NCI-H82 treated with DMSO at 0.1 percent for 48 hours (cell line): ENCODE measurements around the gene TSHZ1.

Experiments used
- DNase-seq: peaks from one replicate; lab custom pipeline; 2025; ENCODE audit not compliant: unreplicated experiment; lab: John Stamatoyannopoulos, UW

Gene TSHZ1

GRCh38 chr18:75220551-75221355 is 10.2 kb downstream of the TSHZ1 start:
- no peak for DNase-seq

GRCh38 chr18:75221397-75221796 is 10.8 kb downstream of the TSHZ1 start:
- no peak for DNase-seq

GRCh38 chr18:75221897-75222296 is 11.3 kb downstream of the TSHZ1 start:
- no peak for DNase-seq

GRCh38 chr18:75222407-75222806 is 11.8 kb downstream of the TSHZ1 start:
- no peak for DNase-seq

DNA sequence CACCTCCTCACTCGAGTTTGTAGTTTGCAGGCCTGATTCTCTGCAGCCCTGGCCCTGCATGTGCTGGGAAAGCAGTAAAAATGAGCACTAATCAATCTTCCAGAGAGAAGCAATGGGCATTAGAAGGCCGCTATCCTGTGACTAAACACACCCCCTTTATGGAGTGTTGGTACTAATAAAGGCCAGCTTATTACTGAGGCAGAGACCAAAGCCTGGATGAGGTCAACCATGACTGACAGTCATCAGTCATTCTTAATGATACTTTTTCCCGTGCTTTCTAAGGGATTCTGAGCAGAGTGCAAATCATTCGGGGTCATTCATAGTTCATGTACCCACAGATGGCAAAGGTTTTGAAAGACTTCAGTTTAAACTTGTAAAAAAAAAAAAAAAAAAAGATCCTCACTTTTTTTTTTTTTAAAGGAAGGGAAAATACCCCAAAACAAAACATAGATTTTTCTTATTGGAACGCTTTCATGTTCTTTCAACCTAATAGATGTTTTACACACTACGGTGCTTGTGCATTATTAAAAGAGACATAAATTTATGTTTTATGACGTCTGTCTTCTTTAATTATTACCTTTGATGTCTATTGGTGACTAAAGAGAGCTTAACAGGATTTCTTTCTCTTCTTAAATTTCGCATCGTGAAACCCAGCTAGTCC is 13.2 kb downstream of the TSHZ1 start:
- DNase-seq, result peak; percentile 10

GRCh38 chr18:75226286-75226955 is 15.8 kb downstream of the TSHZ1 start:
- DNase-seq, result no peak

- DNase-seq, result no peak
Observed at GRCh38 chr18:75226956-75227316, 16.3 kb downstream of the TSHZ1 start.

DNA sequence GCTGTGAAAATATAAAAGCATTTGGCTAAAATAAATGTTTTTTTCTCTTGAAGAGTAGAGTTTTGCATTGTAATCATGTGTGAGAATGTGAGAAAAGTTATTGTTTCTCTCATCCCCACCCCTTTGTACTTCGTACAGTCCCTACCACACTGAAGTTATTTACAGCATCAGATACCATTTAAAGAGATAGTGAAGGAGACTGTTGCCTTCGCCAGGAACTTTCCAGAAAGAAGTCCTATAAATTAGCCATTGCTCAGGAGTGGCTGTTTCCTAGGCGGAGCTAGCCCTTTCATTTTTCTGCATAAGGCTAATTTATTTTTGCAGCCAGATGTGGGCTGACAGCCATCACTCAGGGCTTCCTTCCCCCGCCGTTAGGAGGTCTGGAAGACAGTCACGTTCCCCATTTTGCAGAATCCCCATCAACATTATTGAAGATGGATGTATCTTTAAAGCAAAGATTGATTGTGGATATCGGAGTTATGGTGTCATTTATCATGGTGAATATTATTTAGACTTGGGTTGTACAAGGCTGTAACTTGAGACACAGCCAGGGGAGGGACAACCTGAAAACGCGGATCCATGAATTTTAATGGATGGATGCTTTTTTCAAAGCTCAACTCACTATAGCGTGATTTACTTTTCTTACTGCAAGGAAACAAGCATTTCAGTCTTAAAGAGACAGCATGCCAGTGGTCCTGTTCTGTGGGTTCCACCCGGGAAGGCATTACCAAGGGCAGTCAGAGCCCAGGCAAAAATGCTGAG is 17.1 kb downstream of the TSHZ1 start:
- DNase-seq, result no peak

GRCh38 chr18:75228967-75229366 is 18.4 kb downstream of the TSHZ1 start:
- no peak for DNase-seq

DNA sequence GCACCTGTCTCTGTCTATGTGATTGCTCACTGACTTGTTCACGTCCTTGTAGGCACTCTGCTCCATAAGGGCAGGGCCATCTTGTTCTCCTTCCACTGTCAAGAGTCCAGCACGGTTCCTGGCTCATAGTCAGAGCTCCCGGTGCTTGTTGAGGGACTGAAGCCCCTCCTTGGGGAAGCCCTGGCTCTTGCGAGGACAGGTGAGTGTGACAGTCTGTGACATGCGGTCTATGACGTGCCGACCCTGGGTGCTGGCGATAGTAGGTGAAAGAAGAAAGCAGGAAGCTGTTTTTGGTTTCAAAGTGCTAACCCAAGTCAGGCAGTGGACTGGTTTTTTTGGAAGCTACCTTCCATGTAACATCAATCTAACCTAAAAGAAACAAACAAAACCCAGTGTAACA is 18.8 kb downstream of the TSHZ1 start:
- no peak for DNase-seq

DNA sequence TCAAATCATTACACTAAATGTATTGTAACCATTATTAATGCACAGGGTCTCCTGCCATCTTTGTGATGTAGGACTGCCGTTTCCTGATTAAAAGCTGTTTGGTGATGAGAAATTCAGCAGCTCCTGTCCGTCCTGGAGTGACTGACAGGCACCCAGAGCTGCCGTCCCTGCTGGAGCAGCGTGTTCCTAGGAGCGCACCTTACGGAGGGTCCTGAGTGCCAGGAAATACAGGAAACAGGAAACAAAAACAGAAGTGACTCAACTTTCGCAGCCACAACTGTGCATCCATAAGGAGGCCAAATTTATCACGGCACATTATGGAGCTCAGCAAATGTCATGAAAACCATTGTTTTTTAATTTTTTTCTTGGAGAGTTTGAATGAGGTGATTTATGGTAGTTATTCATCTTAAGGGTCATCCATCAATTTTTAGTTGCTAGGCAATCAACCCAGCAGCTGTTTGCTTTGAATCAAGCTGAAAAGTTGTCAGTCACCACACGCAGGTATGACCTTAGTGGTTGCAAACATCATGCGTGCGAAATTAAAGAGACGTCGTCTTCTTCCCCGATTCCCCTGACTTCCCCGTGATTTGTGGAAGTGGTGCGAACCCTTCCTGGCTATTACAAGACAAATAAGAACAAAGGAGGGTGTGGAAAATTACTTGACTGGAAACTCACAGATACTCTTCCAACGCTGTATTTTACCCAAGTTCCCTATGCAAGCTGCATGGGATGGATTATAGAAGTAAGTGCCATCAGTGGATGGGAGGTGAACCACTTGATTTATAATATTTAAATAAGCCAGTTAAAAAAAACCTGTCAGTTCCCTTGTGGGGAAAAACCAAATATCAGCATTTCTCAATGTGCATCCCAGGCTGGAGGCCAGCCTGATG is 19.8 kb downstream of the TSHZ1 start:
- DNase-seq, result no peak

- DNase-seq, result no peak
Observed at GRCh38 chr18:75231053-75231406, 20.4 kb downstream of the TSHZ1 start.

GRCh38 chr18:75234901-75235300 is 24.3 kb downstream of the TSHZ1 start:
- DNase-seq, result no peak

DNA sequence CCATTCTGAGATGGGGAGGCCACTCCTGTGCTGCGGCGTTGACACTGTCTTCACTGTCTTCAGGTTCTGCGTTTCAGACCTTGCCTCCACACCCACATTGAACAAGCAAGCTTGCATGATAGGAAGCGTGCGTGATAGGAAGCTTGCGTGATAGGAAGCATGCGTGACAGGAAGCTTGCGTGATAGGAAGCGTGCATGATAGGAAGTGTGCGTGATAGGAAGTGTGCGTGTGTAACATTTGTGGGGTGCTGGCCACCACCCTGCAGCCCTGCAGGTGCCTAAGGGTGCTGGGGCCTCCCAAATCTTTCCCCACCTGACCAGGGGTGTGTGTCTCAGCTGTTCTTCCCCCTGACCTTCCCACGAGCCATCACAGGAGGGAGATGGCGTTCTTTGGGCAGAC is 25.3 kb downstream of the TSHZ1 start:
- DNase-seq, result no peak

DNA sequence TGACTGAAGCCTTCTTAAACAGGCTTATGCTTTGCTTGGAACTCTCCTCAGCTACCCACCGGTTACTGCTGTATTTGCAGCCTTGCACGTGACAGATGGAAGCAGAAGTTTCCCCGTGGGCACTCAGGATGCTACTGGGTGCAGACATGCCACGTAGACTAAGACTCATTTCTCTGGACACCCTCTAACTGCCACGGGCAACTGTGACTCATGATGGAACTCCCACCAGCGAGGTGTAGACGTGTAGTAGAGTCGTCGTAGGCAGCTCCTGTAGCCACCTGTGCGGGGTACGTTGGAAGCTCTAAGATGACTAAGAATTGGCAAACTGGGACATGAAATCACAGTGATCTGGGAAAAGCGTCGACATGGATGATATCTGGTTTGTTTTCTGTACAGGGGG is 27.5 kb downstream of the TSHZ1 start:
- DNase-seq, result no peak

DNA sequence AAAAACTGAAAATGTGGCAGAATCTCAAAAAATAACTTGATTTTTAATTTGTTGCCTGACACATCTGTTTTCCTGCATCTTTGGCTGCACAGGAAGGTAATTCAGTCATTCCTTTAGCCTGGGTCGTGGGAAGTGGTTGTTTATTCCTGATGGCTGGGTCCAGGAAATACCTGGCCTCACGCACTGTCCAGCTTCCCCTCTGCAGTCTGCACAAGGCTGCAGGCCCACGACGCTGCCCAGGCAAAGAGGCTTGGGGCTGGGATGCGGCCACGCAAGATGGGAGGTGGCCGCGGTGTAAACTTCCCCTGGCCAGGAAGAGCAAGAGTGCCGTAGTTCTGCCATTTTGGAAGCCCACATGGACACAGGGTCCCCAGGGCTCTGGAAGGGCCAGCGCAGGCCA is 28.2 kb downstream of the TSHZ1 start:
- DNase-seq, result no peak

- no peak for DNase-seq
Observed at GRCh38 chr18:75240433-75240832, 29.8 kb downstream of the TSHZ1 start.

- no peak for DNase-seq
Observed at GRCh38 chr18:75241705-75242104, 31.1 kb downstream of the TSHZ1 start.

GRCh38 chr18:75244351-75245313 is 34.0 kb downstream of the TSHZ1 start:
- no peak for DNase-seq
